HG02798 (cell line): ENCODE results near the gene ACRBP.
"Not testable (repeated sequence)": the region's sequence is repeated elsewhere in the genome, so short reads cannot be mapped to it uniquely, and the experiment has no call there.

Source experiments
- ATAC-seq: cut with Tn5 transposase; IDR thresholded peaks from one replicate; pipeline ENCODE4 v1.9.1; 2021; ENCODE audit warnings: mild to moderate bottlenecking; ENCODE audit not compliant: unreplicated experiment, poor library complexity

The ACRBP gene

GRCh38 chr12:6618483-6619225, 28.6 kb downstream of the ACRBP start:
- no peak for ATAC-seq

- no peak for ATAC-seq
These were observed 31.4 kb downstream of the ACRBP start for GRCh38 chr12:6615802-6616201.

- ATAC-seq, result no peak
These were observed 32.6 kb downstream of the ACRBP start for GRCh38 chr12:6614513-6615172.

DNA sequence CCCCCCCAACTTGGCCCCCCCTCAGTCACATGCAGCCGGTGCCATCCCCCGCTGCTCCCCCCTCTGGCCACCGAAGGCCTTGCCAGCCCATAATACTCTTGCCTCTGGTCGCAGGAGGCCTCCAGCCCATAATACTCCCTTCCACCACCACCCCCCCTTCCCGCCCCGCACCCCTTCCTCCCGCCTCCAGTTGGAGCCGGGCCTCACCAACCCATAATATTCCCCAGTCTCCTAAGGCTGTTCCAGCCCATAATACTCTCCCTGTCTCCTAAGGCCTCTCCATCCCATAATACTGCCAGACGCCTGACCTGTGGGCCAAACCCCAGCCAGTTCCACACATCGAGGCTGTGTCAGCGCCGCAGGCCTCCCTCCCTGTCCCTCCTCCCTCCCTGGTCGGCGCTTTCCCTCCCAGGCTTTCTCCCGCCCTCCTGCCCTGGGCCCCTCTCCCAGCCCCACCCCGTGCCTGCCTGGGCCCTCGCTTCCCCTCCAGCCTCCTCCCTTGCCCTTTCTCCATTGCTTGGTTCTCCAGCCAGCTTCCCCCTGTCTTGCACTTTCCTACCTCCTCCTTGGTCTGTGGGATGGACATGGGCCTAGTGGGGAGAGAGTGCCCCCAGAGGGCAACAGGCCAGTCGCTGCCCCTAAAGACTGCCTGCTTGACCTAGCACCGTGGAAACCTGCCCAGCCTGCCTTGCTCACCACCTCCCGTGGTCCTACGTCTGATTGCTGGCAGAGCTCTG, 33.3 kb downstream of the ACRBP start:
- ATAC-seq, result no peak

- ATAC-seq, result no peak
These were observed 34.0 kb downstream of the ACRBP start for GRCh38 chr12:6613015-6613775.

GRCh38 chr12:6612652-6613014, 34.6 kb downstream of the ACRBP start:
- no peak for ATAC-seq

DNA sequence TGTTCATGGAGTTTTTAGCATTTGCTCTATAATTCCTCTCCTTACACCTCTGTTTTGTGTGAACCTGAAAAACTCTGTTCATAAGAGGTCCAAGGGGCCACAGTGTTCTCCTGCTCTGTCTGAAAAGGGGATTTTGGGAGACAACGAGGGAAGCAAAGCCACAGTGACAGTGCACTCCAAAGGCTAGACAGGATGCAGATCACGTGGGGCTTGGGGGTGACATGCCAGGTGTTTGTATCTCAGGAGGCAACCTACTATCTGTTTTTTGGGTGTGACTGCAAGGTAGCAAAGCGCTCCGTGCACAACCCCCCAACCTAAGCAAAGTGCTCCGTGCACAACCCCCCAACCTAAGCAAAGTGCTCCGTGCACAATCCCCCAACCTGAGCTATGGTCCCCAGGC, 35.0 kb downstream of the ACRBP start:
- no peak for ATAC-seq

DNA sequence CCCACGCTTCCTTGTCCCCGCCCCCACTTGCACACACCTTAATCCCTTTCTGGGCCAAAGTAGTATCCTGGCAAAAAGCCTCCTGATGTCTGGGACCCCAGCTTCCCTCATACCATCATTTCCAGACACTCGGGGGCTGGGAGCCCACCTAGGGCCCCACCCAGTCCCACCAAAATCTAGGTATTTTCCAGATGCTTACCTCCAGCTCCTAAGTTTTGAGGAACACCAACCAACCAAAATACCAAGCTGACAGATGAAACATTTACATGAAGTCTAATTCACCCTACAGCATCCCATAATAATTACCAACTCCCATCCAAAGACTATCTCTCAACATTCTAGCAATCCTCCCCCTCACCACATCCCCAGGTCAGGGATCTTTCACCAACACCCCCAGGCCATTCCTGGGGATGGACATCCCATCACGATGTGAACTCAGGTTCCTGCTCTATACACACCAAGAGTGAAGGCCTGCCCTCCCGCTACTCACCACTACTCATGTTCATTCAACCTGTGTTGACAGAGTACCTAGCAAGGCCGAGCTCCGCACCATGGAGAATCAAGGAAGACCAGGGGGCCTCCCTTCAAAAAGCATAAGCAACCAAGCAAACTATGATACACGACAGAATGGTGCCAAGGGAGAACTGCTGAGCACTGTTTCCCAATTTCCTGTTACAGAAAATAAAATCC, 38.5 kb downstream of the ACRBP start:
- ATAC-seq, result no peak

DNA sequence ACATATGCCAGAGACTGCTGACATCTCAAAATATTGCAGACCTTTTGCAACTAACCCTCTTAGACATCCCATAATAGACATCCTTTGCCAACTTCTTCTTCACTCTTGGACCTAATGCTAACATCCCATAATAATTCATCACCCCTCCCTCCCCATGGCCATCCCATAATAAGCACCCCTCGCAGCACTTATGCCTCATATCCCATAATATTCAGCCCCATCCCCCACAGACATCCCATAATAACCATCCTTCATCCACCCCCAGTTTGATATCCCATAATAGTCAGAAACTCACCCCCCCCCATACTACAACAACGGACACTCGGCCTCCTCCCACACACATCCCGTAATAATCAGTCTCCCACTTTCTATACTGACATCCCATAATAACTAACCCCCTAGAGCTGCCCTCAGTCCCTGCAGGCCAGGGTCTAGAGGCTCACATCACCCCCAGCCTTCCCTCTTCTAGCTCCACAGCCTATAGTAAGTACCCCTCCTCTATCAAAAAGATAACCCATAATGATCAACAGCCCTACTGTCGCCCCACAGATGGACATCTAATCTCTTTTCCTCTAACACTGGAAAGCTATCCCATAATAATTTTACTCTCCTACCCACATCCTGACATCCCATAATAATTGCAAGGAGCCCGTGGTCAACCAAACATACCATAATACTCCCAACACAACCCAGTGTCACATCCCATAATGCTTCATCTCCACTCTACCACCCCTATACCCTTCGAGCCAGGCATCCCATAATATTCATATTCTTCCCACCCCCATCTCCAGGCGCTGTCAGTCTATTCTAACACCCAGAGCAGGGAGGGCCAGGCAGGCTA, 39.3 kb downstream of the ACRBP start:
- ATAC-seq, result peak; percentile 36

DNA sequence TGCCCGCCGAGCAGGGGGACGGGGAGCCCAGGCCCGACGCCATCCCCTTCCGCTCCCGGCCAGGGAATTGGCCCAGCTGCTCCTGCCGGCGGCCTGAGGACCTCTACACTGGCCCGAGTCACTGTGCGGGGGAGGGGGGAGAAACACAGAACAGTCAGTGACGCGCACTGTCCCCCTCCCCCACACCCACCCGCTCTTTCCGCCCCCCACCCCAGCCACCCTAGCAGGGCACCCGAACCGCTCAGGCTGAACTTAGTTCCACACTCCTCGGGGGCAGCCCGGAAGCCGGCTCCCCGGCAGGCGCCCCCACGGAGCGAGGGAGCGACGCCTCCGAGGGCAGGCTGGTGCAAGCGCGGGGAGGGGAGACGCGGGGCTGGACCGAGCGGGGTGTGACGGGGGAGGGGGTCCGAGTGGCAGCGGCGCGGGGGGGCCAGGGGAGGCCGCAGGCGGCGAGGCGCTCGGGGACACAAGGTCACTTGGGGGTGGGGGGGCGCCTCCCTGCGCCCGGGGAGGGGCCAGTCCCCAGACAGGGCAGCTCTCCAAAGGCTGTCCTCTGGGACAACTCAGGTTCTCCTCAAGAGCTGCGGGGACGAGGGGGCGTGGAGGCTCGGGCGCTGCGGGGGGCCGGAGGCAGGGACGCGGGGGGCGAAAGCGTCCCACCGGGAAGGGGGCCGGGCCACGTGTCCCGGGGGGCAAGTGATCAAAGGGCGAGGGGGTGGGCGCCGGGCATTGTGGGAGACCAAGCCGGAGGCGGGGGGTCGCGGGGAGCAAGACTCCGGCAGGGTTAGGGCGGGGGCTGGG, 40.7 kb downstream of the ACRBP start:
- ATAC-seq, result no peak

- ATAC-seq, result no peak
These were observed 41.6 kb downstream of the ACRBP start for GRCh38 chr12:6605421-6606330.

GRCh38 chr12:6604259-6605029, 42.8 kb downstream of the ACRBP start:
- ATAC-seq, result no peak

GRCh38 chr12:6603095-6603567, 44.1 kb downstream of the ACRBP start:
- no peak for ATAC-seq

GRCh38 chr12:6602526-6602925, 44.7 kb downstream of the ACRBP start:
- ATAC-seq, result no peak

DNA sequence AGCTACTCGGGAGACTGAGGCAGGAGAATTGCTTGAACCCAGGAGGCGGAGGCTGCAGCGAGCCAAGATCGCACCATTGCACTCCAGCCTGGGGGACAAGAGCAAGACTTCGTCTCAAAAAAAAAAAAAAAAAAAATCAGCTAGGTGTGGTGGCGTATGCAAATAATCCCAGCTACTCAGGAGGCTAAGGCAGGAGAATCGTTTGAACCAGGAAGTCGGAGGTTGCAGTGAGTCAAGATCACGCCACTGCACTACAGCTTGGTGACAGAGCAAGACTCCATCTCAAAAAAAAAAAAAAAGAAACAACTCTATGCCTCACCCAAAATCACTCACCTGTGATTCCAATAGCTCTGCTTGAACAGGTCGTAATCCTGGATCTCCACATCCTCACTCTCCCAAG, 51.6 kb downstream of the ACRBP start:
- not testable (repeated sequence) for ATAC-seq

DNA sequence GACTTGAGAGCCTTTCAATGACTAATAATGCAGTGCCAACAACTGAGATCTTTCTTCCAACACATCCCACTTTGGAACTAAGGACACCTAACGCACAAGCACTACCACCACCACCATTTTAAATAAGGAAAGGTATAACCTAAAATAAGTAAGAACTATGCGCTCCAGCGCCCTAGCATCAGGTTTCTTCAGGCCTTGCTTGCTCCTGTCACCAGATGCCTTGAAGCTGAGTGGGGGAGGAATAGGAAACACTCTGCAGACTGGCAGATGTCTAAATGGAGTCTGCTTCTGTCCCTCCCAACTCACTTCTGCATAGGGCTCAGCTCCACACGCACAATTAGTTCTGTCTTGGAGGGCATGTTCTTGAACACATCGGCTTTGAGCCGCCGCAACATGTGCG, 55.1 kb downstream of the ACRBP start:
- ATAC-seq, result no peak
